Activated CD8-positive, alpha-beta memory T cell treated with anti-CD3 and anti-CD28 coated beads, Interleukin-2, amount 50 U/mL, for 4 hours (primary cell): ENCODE results near the gene MAP6.

Experiments used
- DNase-seq: peaks from one replicate; pipeline ENCODE4 v3.0.0-alpha.2; 2020

Gene MAP6

GRCh38 chr11:75547177-75547576 lies 121.7 kb downstream of the MAP6 start:
- no peak for DNase-seq

GRCh38 chr11:75543806-75544205 lies 125.0 kb downstream of the MAP6 start:
- DNase-seq, result no peak

- no peak for DNase-seq
These were observed 126.8 kb downstream of the MAP6 start for GRCh38 chr11:75542088-75542438.

GRCh38 chr11:75541193-75542087 lies 127.4 kb downstream of the MAP6 start:
- no peak for DNase-seq

- DNase-seq, result no peak
These were observed 129.1 kb downstream of the MAP6 start for GRCh38 chr11:75539459-75540334.

DNA sequence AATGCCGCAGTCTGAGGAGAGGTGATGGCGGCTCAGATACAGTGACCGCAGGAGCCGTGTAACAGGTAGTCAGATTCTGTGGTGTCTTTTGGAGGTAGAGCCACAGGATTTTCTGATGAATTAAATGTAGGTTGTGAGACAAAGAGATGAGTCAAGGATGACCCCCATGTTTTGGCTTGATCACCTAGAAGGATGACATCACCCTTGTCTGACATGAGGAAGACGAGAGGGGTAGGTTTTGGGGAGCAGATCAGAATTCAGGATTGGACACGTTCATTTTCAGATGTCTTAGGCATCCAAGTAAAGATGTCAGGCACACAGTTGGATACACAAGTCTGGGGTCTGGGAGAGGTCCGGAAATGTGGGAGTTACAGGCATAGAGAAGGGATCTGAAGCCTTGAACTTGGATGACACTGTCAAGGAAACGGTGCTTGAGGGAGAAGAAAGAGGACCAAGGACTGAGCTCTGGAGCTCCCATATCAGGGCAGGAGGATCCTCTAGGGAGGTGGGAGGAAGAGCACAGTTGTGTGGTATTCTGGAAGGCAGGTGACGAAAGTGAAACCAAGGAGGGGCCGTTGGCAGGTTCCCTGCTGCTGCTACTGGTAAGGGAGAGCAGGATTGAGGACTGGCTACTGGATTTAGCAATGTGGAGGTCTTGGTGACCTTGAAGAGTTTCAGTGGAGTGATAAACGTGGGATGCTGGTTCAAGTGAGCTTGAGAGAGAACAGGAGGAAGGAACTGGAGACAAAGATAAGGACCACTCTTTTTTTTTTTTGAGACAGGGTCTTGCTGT lies 130.5 kb downstream of the MAP6 start:
- no peak for DNase-seq

DNA sequence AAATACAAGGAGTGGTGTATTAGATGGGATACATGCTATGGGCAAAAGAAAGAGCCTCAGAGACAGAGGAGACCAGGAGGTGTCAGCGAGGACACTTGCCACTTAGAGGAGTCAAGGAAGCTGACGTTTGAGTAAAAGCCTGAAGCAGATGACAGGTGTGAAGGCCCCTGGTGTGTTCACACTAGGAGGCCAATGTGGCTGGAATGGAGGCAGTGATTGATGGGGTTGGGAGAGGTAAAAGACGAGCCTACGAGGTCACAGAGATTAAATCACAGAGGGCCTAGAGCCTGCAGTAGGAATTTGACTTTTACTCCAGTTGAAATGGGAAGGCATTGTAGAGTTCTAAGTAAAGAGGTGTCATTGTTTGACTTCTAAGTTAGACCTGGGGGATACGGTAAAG lies 131.1 kb downstream of the MAP6 start:
- no peak for DNase-seq
